IPS-18a (cell line): Measurements from ENCODE around the gene RBFOX1.

Experiments
- H3K27ac ChIP-seq: one replicate; pipeline ENCODE4 v1.5.1; 2013; ENCODE audit warnings: low read length
- H3K27me3 ChIP-seq: one replicate; pipeline ENCODE4 v1.6.1; 2013; ENCODE audit warnings: mild to moderate bottlenecking, low read length; ENCODE audit not compliant: control insufficient read depth, insufficient read depth
- H3K36me3 ChIP-seq: one replicate; pipeline ENCODE4 v1.6.1; 2013; ENCODE audit warnings: low read depth, low read length; ENCODE audit not compliant: control insufficient read depth
- H3K4me1 ChIP-seq: one replicate; pipeline ENCODE4 v1.6.1; 2013; ENCODE audit warnings: low read depth, low read length; ENCODE audit not compliant: control insufficient read depth
- H3K4me3 ChIP-seq: one replicate; pipeline ENCODE4 v1.5.1; 2013; ENCODE audit warnings: low read length
- H3K9ac ChIP-seq: one replicate; pipeline ENCODE4 v1.6.1; 2013; ENCODE audit warnings: mild to moderate bottlenecking, low read length, moderate library complexity
- H3K9me3 ChIP-seq: one replicate; pipeline ENCODE4 v1.6.1; 2013; ENCODE audit warnings: low read depth, low read length; ENCODE audit not compliant: control insufficient read depth

RBFOX1 gene

DNA sequence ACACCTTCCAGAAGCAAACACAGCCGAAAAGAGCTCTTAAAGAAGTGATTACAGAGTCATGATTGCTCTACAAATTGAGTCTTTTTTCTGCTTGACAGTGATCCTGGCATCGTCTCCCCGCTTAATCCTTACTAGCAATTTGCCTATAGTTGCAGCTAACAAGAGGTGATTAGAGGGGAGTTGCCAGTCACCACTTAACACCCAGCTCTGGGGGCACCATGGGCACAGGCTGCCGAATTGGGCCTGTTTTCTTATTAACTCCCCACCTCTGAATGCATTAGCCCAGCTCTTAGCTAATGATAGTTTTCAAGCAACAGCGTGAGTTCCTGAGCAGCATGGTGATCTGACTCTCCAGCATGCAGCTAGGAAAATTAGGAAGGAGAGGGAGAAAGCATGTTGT lies 93.5 kb downstream of the RBFOX1 start:
- H3K36me3 ChIP-seq: no peaks in the 10 kb centered on the region
- no peak overlapping the region for H3K9ac ChIP-seq
- no peak overlapping the region for H3K4me3 ChIP-seq
- no peak overlapping the region for H3K27ac ChIP-seq
- no peaks in the 10 kb centered on the region for H3K27me3 ChIP-seq
- H3K4me1 ChIP-seq: no peaks in the 10 kb centered on the region
- no peaks in the 10 kb centered on the region for H3K9me3 ChIP-seq

DNA sequence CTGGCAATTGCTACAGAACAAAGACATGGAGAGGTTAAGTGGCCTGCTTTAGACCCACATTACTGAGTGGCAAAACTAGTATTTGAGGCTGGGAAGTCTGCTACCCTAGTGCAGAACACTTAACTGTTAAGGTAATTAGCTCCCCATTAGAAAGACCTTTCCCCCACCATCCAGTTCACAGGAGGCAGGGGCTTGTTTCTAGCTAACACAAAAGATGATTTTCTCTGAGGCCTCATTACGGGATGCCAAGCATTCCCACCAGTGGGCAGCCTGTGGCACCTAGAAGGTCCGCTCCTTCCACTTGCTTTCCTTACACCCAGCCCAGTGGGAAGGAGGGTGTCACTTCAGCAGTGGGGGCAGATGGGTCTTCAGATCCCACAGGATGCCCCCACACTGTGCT lies 99.1 kb downstream of the RBFOX1 start:
- no peak overlapping the region for H3K9ac ChIP-seq
- no peak overlapping the region for H3K27ac ChIP-seq
- no peaks in the 10 kb centered on the region for H3K27me3 ChIP-seq

DNA sequence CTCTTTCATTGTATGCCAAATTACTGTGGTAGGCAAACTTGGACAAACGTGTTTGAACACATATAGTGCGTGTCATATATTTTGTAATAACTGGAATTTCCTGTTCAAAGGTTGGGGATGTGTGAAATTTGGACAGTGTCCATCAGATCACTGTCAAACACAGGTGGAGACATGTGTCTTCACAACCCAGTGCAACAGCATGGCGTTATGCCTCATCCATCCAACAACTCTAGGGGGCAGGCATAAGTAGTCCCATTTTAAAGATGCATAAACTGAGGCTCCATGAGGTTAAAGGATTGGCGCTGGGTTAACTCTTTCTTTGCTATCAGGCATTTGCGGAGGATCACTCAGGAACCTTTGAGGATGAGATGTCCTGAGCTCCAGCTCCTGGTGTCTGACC lies 103.7 kb downstream of the RBFOX1 start:
- Histone ChIP-seq H3K27ac (no peak overlapping the region), H3K27me3 (no peaks in the 10 kb centered on the region), H3K4me3 (no peak overlapping the region), H3K4me1 (peaks cover 22% of the 10 kb centered on the region), H3K36me3 (no peaks in the 10 kb centered on the region), H3K9me3 (no peaks in the 10 kb centered on the region), H3K9ac (no peak overlapping the region)

More for the DNA sequence above, 99.1 kb downstream of the RBFOX1 start:
- Histone ChIP-seq H3K4me1 (no peaks in the 10 kb centered on the region), H3K36me3 (no peaks in the 10 kb centered on the region), H3K9me3 (no peaks in the 10 kb centered on the region), H3K4me3 (no peak overlapping the region)

DNA sequence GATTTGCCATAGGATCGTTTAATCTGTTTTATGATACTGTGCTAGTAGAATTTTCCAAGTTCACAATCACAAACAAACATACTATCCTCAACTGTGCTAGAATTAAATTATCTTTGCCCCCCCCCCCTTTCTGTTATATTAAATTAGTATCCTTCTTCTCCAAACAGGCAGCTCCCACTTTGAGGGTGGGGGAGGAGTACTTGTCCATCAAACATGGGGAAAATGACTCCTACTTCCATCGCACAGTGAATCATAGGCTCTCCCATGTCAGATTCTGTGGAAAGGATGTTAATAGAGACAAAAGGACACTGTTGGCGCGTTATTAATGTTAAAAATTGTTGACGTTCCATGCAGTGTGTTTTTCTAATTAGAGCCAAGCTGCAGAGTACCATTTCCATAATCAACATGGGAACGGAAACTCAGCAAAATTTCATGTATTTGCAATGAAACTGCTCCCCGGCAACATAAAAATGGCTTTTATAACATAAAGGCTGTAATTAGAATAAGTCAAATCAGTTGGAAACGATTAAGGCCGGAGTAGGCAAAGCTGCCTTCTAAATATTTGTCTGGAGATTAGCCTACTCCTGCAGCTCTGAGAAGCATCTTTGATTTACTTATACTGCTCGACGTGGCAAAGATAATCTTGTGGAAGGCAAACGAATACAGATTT lies 104.6 kb downstream of the RBFOX1 start:
- H3K4me3 ChIP-seq: no peak overlapping the region
- H3K4me1 ChIP-seq: peaks cover 29% of the 10 kb centered on the region
- H3K36me3 ChIP-seq: no peaks in the 10 kb centered on the region
- no peak overlapping the region for H3K27ac ChIP-seq
- H3K27me3 ChIP-seq: no peaks in the 10 kb centered on the region
- H3K9me3 ChIP-seq: no peaks in the 10 kb centered on the region
- H3K9ac ChIP-seq: no peak overlapping the region

DNA sequence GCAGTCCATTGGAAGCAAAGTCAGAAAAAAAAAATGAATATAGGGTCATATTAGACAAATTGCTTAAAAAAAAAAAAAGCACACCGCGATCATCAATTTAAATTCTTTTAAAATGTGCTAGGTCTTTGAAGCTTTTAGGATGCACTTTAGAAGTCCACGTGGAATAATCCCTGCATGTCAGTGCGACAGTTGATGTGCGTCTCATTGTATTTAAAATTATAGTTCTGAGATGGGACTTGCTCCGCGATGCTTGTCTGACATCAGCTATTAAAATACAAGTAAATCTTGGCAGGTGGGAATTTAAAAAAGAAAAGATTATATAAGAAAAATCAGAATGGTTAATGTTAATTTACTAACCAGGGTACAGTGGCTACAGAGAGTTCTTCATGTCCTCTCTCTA lies 105.2 kb downstream of the RBFOX1 start:
- Histone ChIP-seq H3K27me3 (no peaks in the 10 kb centered on the region), H3K27ac (no peak overlapping the region), H3K4me3 (no peak overlapping the region), H3K9ac (no peak overlapping the region), H3K36me3 (no peaks in the 10 kb centered on the region), H3K4me1 (peaks cover 29% of the 10 kb centered on the region), H3K9me3 (no peaks in the 10 kb centered on the region)

DNA sequence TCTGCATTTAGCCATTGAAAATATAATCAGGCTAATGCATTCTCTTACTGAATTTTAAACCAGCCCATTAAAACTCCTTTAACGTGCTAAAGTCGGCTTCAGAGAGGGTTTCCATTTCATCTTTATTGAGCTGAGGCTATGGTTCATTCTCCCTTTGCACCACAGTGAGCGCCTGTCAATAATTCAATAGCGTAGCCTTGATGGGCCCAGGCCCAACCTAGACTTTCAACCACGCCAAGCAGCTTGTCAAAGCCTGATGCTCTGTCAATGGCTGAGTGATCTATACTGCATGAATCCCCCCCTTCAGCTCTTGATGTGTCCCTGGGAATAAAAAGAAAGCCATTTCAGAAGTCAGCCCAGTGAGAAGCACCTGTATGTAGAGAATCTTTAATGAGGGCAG lies 106.0 kb downstream of the RBFOX1 start:
- Histone ChIP-seq H3K36me3 (no peaks in the 10 kb centered on the region), H3K27ac (no peak overlapping the region), H3K27me3 (no peaks in the 10 kb centered on the region), H3K4me3 (no peak overlapping the region), H3K4me1 (peaks cover 29% of the 10 kb centered on the region), H3K9ac (no peak overlapping the region), H3K9me3 (no peaks in the 10 kb centered on the region)

DNA sequence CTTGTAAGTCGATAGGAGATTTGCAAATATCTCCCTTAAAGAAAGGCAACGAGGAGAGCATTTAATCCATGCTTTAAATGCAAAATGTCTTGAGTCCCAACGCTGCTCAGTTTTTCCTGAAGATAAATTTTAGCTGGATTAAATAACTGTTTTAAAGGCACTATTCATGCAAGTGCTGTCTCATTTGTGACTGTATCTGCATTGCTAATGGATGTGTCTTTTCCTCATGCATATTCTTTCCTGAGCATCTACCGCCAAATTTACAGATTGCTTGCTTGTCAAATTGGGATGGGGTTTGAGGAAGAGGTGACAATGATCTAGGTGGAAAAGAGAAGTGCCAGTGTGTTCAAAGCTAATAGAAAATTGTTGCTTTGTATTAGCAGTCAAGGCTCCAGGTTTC lies 106.9 kb downstream of the RBFOX1 start:
- no peaks in the 10 kb centered on the region for H3K27me3 ChIP-seq
- H3K4me3 ChIP-seq: no peak overlapping the region
- no peaks in the 10 kb centered on the region for H3K9me3 ChIP-seq
- peaks cover 29% of the 10 kb centered on the region for H3K4me1 ChIP-seq
- no peak overlapping the region for H3K27ac ChIP-seq
- no peaks in the 10 kb centered on the region for H3K36me3 ChIP-seq
- H3K9ac ChIP-seq: no peak overlapping the region

DNA sequence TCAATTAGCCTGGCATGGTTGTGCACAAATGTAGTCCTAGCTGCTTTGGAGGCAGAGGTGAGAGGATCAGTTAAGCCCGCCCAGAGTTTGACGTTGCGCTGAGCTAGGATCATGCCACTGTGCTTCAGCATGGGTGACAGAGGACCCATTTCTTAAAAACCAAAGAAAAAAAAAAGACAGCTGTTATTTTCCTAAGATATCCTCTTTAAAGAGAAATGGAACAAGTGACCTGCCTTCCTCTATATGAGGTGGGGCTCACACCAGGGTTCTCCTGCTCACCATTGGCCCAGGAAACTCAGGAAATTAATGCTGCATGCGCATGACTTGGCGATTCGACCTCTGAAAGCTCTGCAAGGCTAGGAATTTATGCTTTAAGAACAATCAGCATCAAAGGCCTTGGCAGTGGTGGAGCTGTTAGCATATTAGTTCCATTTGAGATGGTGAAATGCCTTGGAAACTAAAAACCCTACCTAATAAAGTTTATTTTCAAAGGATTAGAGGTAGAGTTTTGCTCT lies 108.3 kb downstream of the RBFOX1 start:
- Histone ChIP-seq H3K9ac (no peak overlapping the region), H3K36me3 (no peaks in the 10 kb centered on the region), H3K4me3 (no peak overlapping the region), H3K9me3 (no peaks in the 10 kb centered on the region), H3K27me3 (no peaks in the 10 kb centered on the region), H3K27ac (no peak overlapping the region), H3K4me1 (peaks cover 29% of the 10 kb centered on the region)

DNA sequence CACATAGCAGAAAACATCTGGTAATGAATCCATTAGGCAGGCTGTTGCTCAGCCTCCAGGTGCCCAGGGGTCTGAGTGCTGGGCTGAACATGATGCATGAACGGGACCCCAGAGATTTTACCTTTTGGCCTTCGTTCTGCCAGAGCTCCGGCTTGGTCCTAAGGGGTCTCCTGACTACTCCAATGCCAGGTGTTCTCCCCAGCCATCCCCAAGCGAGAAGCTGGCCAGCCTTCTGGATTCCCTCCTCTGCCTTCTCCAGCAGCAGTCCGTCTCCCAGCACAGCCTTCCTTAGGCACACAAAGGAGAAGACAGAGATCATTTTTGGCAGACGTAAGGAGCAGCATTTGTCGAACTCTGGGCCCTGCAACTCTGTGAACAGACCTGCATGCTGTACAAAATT lies 109.4 kb downstream of the RBFOX1 start:
- no peak overlapping the region for H3K9ac ChIP-seq

DNA sequence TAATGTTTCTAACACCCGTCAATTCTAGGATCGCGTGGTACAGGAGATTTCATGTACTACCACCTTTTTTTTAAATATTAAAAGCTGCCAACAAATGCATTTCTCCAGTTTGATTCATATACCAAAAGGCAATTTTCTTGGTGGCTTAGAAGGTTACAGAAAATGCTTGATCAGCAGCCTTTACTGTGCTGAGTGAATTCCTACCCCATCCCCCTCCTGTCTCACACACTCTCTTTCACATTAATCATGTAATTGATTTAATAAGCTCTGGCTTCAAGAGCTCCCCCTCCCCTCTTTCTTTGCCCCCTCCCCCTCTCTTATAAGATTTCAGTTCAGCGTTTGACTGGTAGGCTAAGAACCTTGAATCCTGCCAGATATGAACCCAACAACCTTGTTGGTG lies 110.5 kb downstream of the RBFOX1 start:
- H3K4me1 ChIP-seq: peaks cover 32% of the 10 kb centered on the region
- H3K27ac ChIP-seq: no peak overlapping the region
- no peaks in the 10 kb centered on the region for H3K9me3 ChIP-seq
- no peaks in the 10 kb centered on the region for H3K27me3 ChIP-seq
- no peak overlapping the region for H3K9ac ChIP-seq
- H3K4me3 ChIP-seq: no peak overlapping the region
- H3K36me3 ChIP-seq: no peaks in the 10 kb centered on the region

More for the DNA sequence above, 109.4 kb downstream of the RBFOX1 start:
- Histone ChIP-seq H3K27ac (no peak overlapping the region), H3K4me1 (peaks cover 29% of the 10 kb centered on the region), H3K9me3 (no peaks in the 10 kb centered on the region), H3K27me3 (no peaks in the 10 kb centered on the region), H3K36me3 (no peaks in the 10 kb centered on the region), H3K4me3 (no peak overlapping the region)

DNA sequence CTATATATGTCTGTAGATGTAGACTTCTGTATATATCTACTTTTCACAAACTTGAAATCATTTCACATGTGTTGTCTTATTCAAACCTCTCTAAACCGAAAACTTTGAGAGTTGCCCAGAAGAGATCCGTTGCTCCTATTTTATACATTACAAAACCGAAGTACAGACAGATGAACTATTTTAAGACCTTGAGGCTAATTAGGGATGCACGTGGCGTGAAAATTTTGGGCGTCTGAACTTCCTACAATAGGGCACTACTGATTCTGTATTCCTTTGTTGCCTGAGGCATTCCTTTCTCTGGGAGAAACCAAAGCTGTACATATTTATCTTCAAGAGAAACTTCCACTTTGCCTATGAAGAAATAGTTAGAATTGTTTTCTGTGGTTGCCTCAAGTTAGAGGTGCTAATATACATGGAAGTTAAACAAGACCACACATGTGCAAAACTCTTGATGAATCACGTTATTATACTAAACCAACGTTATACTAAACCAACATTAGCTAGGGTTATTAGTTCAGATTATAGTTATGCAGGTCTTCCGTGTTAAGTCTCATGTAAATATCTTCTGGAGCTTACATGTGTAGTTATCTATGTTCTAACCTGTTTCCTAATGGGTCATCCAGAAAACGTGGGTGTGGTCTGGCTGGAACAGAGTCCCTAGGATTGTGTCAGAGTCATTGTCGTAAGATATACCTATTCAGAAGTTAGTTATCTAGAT lies 111.2 kb downstream of the RBFOX1 start:
- Histone ChIP-seq H3K9me3 (no peaks in the 10 kb centered on the region), H3K4me3 (no peak overlapping the region), H3K27ac (no peak overlapping the region)

DNA sequence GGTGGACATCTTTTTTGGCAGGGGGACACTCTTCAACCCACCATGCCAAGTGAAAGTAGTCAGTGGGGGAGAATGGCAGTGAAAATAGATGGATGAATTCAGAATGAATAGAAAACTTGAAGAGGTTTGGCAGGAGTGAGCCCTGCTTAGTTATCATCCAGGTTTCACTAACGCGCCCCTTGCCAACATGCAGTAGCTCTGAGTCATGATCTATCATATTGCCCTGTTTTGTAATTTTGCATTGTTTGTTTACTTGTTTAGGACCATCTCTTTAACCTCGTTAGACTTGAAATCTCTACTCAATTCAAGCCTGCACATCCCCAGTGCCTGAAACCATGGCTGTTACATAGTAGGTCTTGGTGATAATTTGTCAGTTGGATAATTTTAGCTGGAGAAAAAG lies 116.7 kb downstream of the RBFOX1 start:
- H3K27me3 ChIP-seq: no peaks in the 10 kb centered on the region
- no peaks in the 10 kb centered on the region for H3K9me3 ChIP-seq
- no peaks in the 10 kb centered on the region for H3K36me3 ChIP-seq
- H3K4me3 ChIP-seq: no peak overlapping the region
- H3K27ac ChIP-seq: no peak overlapping the region
- H3K9ac ChIP-seq: no peak overlapping the region
- peaks cover 14% of the 10 kb centered on the region for H3K4me1 ChIP-seq

More for the DNA sequence above, 111.2 kb downstream of the RBFOX1 start:
- Histone ChIP-seq H3K36me3 (no peaks in the 10 kb centered on the region), H3K4me1 (peaks cover 32% of the 10 kb centered on the region), H3K27me3 (no peaks in the 10 kb centered on the region), H3K9ac (no peak overlapping the region)
